Ishikawa (cell line): ENCODE data around the gene OXLD1.

Source experiments
- CREB1 ChIP-seq: IDR thresholded peaks from 2 replicates; pipeline ENCODE4 v1.6.1; 2012; ENCODE audit warnings: low read depth
- EP300 ChIP-seq: IDR thresholded peaks from 2 replicates; pipeline ENCODE4 v1.6.1; 2012; ENCODE audit warnings: borderline replicate concordance
- REST ChIP-seq: IDR thresholded peaks from 2 replicates; pipeline ENCODE4 v1.6.1; 2012; ENCODE audit warnings: low read depth, mild to moderate bottlenecking

GRCh38 chr17:81713004-81713555, 46.7 kb upstream of the OXLD1 start:
- TF ChIP-seq REST (no peak), CREB1 (no peak), EP300 (no peak)
